Measurements from ENCODE around the gene MMP15.
"Not testable (repeated sequence)": the region's sequence is repeated elsewhere in the genome, so short reads cannot be mapped to it uniquely, and the experiment has no call there.

The MMP15 gene

DNA sequence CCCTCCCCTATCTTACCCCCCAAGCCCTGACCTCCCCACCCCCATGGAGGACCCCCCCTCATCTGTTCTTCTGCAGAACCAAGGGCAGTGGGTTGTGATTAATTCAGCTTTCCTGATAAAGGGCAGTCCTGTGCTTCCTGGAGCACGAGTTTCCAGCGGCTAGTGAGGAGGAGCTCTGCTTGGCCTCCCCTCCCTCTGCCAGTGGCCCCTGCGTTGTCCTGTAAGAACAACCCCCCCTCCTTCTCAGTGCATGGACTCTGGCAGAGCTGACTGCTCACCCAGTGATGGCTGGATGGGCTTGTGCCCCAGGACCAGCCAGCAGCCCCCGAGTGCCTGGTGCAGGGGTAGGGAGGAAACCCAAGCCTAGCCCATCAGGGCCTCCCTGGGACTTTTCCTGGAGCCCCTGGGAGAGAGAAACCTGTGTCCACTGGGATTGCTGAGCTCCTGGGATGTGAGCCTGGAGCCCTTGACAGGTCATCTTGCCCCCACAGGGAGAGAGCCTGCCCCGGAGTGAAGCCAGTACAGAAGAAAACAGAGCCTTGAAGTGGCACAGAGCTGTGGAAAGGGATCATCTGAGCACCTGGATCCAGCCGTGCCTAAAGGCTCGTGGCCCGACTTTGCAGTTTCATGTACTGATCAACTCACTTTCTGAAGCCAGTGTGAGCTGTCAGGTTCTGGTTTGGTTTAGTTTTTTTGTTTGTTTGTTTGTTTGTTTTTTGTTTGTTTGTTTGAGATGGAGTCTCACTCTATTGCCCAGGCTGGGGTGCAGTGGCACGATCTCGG lies 26.5 kb downstream of the MMP15 start:
- DNase-seq = no peak

DNA sequence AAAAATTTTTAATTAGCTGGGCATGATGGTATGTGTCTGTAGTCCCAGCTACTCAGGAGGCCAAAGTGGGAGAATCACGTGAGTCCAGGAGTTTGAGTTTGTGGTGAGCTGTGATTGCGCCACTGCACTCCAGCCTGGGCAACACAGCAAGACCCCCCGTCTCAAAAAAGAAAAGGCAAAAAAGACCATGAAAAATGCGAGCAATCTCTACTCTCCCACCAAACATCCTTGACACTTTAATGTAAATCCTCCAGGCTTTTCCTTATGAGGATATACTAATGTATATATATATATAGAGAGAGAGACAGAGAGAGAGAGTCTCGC lies 28.1 kb downstream of the MMP15 start:
- no peak for DNase-seq

DNA sequence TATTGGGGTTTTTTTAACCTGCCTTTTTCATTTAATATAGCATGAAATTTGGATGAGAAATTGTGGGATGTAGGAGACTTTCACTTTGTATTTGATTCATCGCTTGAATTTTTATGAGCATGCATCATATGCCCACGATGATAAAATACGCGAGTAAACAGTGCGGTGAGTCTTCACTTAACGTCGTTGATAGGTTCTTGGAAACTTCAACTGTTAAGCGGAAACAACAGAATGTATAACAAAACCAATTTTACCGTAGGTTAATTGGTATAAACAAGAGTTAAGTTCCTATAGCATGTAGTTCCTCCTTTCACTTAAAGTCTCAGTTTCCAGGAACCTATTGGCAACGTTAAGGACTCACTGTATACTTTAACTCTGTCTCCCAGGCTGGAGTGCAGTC lies 28.7 kb downstream of the MMP15 start:
- DNase-seq = peak; percentile 54

DNA sequence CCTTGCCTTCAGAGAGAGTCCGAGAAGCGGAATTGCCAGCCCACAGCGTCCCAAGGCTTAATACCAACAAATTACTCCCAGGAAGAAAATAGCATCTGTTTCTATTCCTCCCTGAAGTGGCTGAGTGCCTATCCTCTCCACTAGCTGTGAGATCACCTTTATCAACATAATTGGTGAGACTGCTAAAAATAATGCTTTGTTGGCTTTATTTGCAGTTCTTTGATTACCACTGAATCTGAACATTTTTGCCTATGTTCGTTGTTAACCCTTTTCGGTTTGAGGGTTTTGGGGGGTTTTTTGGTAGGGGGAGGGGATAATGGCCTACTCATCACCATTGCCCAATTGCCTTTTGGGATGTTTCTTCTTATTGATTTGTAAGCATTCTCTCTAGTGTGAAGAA lies 31.0 kb downstream of the MMP15 start:
- DNase-seq = no peak

DNA sequence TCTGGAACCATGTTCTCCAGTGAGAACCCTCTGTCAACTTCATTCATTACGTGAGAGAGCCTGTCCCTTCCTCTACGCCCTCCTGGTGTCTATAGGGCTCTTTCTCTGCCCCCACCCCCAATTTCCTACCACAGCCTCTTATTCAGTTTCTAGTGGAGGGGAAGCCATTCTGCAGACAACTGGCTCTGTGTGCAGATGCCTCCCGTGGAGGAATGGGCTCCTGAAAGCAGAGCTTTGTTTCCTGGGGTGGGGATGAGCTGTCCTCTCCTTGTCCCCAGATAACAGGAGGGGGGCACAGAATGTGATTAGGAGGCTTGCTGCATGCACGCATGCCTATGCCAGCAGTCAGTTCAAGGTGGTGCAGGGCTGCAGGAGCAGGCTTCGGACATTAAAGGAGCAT lies 31.6 kb downstream of the MMP15 start:
- no peak for DNase-seq

DNA sequence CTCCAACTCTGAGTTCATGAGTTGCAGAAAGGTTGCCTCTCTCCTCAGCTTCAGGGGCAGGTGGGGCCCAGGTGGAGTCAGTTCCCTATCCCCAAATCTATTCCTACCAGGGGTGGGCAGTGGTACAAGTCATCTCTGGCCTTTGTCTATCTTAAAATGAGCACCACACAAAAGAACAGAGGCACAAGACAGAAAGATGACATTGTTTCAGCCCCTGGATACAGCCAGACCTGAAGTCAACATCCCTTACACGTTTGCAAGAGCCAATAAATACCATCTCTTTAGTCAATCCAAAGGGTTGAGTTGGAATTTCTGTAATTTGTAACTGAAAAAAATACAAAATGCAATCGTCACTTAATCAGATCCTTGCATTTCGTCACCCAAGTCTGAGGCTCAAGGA lies 32.2 kb downstream of the MMP15 start:
- no peak for DNase-seq

DNA sequence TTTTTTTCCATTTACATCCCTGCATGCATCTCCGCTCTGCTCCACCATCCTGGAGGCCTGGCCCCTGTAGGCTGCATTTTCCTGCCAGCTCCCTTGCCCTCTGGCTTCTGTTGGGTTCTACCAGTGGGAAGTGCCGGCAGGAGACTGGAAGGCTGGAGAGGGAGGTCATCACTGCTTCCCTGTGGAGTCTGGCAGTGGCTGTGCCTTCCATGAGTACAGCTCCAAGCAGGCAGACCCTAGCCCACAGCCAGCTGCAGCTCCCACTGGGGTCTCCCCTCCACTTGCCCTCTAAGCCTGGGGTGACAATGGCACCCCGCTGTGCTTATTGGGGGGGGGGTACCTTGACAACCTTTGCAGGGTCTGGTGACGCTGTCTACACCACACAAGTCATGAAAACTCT lies 37.3 kb downstream of the MMP15 start:
- DNase-seq = no peak

DNA sequence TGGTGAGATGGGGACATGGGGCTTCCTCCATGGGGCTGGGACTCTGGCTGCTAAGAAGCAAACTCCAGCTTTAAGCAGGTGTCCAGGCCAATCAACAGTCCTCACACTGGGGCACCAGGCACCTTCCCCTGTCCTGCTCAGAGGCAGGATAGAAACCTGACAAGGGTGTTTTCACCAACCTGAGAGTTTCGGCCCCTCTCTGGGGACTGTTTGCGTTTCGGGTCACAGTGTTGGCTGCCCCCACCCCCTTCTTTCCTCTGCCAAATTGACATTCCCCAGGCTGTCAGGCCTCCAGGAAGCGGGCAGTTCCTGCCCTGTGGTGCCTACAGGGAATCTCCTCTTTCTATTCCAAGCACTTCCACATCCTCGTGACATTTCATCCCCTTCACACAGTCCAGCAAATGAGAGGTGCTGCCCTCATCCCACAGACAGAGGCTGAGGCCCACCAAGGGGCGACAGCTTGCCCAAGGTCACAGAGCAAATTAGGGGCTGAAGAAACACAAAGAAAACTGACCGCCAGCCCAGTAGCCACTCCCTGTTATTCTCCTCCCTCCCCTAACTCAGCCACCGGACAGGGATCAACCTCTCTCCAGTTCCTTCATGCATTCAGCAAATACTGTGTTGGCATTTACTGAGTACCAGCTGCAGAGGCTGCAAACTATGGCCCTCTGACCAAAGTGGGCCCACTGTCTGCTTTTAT lies 38.0 kb downstream of the MMP15 start:
- DNase-seq = no peak

DNA sequence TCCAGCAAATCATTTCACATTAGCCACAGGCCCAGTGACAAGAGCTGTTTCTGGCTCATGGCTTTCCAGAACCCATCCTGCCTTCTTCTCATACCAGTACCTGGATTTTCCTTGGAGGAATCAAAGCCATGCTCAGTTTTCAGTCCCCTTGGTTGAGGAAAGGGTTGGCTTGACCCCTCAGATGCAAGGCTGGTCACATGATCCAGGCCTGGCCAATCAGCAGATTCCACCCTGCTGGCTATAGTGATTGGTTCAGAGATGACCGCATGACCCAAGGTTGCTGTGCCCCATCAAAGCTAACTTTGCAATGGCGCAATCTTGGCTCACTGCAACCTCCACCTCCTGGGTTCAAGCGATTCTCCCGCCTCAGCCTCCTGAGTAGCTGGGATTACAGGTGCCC lies 45.0 kb downstream of the MMP15 start:
- no peak for DNase-seq

DNA sequence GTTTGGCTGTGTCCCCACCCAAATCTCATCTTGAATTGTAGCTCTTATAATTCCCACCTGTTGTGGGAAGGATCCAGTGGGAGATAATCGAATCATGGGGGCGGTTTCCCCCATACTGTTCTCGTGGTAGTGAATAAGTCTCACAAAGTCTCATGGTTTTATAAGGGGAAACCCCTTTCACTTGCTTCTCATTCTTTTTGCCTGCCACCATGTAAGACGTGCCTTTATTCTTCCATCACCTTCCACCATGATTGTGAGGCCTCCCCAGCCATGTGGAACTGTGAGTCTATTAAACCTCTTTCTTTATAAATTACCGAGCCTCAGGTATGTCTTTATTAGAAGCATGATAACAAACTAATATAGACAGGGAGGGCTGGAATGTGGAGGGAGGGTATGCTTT lies 46.6 kb downstream of the MMP15 start:
- not testable (repeated sequence) for DNase-seq

DNA sequence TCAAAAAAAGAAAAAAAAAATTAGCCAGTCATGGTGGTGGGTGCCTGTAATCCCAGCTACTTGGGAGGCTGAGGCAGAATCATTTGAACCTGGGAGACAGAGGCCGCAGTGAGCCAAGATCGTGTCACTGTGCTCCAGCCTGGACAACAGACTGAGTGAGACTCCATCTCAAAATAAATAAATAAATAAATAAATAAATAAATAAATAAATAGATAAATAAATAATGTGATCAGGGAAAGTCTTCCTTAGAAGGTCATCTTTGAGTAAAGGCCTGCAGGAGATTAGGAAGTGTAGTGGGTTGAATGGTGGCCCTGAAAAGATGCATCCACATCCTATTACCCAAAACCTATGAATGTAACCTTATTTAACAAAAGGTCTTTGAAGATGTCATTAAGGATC lies 47.5 kb downstream of the MMP15 start:
- not testable (repeated sequence) for DNase-seq

DNA sequence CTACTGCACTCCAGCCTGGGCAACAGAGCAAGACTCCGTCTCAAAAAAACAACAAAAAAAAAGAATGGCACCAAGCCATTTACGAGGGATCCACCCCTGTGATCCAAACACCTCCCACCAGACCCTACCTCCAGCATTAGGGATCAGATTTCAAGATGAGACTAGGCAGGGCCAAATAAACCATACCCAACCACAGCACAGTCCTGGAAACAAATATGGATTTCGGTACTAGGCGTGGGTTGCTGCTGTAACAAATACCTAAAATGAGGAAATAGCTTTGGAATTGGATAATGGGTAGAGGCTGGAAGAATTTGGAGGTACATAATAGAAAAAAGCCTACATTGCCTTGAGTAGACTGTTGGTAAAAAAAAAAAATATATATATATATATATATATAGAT lies 49.1 kb downstream of the MMP15 start:
- DNase-seq = no peak

DNA sequence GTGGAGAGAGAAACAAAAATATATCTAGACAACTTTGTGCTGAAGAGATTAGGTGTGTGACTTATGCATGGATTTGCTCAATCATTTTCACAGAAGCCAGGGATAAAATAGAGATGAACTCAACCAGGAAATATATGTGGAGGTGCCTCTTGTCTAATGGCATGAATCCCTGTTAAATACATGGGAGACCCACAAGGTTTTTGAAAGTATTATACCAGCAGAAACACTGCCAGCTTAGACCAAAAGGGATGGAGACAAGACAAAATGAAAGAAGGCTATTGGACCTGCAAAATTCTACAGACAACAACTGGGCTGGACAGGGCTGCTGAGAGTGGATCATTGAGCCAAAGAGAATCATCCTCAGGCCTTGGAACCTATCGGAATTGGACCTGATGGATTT lies 51.0 kb downstream of the MMP15 start:
- DNase-seq = no peak

DNA sequence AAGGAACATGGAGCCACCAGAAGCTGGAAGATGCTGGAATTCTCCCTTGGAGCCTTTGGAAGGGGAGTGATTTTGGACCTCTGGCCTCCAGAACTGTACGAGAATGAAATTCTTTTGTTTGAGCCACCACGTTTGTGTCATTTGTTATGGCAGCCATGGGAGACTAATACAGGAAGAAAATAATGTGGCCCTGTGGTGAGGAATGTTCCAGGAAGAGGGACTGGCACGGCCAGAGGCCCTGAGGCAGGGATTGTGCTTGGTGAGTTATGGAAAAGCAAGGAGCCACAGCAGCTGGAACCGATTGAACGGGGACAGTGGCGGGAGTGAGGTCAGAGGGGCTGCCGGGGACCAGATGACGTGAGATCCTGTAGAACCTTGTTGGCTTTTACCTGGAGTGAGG lies 52.2 kb downstream of the MMP15 start:
- no peak for DNase-seq

DNA sequence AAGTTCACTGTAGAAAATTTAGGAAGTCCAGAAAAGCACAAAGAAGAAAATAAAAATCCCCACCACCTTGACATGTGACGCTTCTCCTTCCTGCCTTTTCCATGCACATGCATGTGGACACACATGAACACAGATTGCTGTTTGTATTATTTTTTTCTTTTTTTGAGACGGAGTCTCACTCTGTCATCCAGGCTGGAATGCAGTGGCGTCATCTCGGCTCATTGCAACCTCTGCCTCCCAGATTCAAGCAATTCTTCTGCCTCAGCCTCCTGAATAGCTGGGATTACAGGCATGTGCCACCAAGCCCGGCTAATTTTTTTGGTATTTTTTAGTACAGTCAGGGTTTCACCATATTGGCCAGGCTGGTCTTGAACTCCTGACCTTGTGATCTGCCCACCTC lies 55.1 kb downstream of the MMP15 start:
- DNase-seq = not testable (repeated sequence)

DNA sequence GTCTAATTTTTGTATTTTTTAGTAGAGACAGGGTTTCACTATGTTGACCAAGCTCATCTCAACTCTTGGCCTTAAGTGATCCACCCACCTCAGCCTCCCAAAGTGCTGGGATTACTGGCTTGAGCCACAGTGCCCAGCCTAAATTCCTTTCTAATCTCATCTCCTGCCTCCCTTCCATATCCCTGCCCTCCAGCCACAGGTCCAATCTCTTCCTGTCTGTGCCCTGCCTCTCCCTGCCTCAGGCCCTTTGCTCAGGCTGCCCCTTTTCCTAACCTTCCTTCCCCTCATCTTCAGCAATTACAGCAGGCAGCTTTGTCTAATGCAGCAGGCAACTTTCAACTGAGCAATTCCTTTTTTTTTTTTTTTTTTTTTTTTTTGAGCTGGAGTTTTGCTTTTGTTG lies 56.8 kb downstream of the MMP15 start:
- DNase-seq = no peak

DNA sequence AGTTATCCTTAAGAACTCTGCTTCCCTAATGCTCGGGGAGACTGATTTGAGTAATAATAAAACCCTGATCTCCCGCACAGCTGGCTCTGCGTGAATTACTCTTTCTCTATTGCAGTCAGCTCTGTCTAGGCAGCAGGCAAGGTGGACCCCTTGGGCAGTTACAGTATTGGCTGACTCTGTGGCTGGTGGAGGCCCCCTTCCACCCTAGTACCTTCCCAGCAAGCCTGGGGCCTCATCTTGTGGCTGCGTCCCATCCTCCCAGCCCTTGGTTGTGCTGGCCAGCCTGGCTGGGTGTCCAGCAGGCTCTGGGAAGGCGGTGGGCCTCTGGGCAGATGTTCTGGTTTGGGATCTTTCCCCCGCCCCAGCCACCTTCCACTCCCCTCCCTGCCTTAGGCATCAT lies 59.1 kb downstream of the MMP15 start:
- no peak for DNase-seq

DNA sequence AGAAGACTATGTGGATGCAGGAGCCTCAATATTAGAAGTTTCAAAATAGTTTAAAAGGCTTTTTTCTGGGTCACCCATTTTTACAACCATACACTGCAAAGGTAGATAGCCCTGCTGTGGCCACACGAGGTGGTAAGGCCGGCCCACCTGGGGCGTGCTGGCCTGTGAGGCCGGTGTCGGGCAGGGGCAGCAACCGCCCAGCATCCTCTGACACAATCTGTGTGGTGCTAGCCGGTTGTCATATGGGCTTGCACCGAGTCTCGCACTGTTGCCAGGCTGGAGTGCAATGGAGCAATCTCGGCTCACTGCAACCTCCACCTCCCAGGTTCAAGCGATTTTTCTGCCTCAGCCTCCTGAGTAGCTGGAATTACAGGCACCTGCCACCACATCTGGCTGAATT lies 59.6 kb downstream of the MMP15 start:
- no peak for DNase-seq

DNA sequence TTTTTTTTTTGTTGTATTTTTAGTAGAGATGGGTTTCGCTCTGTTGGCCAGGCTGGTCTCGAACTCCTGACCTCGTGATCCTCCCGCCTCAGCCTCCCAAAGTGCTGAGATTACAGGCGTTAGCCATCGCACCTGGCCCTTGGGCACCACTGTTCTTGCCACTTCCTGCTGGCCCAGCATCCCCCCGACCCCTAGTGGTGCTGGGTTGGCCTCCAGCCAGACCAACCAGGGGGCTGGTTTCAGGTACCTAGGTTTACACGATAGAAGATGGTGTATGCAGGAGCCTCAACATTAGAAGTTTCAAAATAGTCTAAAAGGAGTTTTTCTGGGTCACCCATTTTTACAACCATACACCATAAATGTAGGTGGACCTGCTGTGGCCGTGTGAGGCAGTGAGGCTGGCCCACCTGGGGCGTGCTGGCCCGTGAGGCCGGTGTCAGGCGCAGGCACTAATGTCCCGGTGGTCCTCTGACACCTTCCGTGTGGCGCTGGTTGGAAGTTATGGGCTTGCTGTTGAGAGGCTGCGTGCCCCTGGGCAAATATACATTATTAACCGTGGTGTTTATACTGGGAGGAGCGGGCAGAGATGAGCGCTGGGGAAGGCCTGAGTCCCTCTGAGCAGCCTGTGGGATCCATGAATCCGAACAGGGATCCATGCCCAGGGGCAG lies 60.2 kb downstream of the MMP15 start:
- no peak for DNase-seq

DNA sequence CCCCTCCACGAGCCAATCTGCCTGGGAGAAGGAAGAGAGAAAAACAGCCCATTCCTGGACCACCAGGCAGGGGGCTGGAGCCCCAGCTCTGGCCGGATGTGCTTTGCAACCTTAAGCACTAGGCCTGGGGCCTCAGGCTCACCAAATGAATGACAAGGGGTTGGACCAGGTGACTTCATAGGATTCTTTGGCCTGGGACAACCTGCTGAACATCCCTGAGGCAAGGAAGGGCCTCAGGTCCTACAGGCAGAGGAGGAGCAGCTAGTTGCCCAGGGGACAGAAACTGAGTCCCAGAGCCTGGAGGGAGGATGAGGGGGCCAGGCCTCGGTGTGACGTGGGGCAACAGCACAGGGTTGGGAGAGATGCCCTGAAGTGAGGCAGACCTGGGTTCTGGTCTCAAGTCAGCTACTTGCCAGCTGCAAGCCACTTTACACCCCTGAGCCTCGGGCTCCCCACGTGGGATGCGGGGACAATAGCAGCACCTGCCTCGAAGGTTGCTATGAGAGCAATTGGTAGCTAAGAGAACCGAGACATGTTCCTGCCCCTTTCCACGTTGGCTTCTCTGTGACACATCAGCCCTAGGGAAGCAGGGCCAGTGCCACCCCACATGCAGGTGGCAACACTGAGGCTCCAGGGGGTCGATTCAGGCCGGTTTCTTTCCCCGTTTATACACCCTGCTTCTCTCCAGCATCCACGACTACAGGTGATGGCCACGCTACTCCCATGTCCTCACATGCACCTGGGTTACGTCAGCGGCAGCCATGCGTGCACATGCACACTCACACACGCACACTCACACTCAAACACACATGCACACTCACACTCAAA lies 61.0 kb downstream of the MMP15 start:
- DNase-seq = no peak

DNA sequence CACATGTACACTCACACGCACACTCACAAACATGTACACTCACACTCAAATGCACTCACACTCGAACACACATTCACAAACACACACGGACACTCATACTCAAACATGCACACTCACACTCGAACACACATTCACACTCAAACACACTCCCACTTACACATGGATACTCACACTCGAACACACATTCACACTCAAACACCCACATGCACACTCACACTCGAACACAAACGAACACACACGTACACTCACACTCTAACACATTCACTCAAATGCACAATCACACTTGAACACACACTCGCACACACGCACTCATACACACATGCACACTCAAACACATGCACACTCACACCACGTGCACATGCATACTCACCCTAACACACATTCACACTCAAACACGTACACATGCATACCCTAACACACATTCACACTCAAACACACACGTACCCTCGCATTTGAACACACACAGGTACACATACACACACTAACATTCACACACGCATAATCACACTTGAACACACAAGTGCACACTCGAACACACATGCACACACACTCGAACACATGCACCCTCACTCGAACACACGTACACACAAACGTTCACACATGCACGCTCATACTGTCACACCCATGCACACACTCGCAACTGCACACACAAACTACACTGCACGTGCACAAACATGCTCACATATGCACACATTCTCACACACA lies 61.8 kb downstream of the MMP15 start:
- no peak for DNase-seq

DNA sequence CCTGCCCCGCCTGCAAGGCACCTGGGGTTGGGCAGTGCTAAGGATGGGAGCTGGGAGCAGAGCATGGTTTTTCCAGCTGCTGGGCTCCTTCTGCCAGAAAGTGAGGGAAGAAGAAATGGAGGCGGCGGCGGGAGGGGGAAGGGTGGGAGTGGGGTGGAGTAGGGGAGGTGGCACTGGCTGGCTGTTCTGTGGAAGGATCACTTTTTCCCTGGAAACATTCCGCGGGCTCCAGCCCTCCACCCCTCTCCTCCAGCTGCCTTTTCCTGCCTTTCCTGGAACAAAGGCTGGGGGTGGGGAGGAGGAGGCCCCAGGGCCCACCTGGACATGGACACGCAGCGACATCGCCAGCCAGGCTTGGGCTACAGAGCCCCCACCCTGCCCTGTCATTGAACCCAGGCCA lies 62.5 kb downstream of the MMP15 start:
- no peak for DNase-seq

DNA sequence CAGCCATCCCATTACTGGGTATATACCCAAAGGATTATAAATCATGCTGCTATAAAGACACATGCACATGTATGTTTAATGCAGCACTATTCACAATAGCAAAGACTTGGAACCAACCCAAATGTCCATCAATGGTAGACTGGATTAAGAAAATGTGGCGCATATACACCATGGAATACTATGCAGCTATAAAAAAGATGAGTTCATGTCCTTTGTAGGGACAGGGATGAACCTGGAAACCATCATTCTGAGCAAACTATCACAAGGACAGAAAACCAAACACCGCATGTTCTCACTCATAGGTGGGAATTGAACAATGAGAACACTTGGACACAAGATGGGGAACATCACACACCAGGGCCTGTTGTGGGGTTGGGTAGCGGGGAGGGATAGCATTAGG lies 64.8 kb downstream of the MMP15 start:
- not testable (repeated sequence) for DNase-seq
